ENCODE measurements around the gene AGBL1.

AGBL1 gene

DNA sequence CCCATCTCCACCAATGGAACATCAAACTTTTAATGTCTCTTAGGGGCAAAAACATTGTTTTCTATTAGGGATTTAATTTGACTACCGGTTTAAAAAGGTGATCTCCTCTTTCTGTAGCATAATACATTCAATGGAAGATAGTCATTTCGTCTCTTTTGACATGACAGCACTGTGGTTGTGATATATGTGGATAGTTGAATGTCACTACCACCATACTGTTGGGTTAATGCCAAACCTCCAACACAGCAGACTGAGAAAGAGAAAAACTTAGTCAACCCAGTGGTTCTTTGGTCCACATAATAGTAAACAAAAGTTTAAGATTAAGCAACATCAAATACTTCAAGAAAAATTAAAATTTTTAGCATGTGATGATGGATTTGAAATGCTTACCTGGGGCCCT is 530.4 kb downstream of the AGBL1 start:
- no peak for DNase-seq

- DNase-seq, result no peak
Measured at GRCh38 chr15:86611417-86612040, 531.9 kb downstream of the AGBL1 start.

DNA sequence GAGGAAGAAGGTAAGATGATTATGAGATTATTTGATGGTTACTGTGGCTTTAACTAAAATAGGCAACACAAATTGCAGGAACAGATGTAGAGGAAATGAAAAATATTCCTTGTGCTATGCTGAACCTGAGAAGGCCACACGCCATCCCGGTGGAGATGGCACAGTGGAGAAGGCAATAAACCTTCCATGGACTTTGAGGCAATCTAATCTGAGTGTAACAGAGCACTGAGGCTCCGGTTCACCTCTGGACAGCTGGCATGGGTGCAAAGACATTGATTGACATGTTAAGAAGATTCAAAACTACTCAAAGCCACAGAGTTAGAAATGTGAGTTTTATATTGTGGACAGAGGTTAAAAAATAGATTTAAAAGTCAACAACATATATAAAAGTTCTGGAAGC is 535.7 kb downstream of the AGBL1 start:
- DNase-seq, result no peak

- DNase-seq, result no peak
Measured at GRCh38 chr15:86615816-86616215, 536.1 kb downstream of the AGBL1 start.

DNA sequence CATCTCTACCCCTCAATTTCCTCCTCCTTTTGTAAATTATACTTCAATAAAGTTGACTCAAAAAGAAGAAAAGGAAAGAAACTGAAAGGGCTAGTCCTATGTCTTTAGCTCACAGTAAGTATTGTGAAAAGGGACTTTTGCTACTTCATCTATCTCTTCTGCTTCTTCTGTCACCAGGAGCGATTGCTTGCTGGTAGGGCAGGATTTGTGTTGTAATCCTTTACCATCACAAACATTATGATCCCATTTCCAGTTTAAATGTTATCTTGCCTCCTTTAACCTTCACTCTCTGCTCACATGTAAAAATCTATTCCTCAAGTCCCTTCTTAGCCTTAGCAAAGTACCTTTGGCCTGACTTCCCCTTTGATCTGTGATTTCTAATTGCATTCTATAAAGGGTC is 537.1 kb downstream of the AGBL1 start:
- DNase-seq, result no peak

DNA sequence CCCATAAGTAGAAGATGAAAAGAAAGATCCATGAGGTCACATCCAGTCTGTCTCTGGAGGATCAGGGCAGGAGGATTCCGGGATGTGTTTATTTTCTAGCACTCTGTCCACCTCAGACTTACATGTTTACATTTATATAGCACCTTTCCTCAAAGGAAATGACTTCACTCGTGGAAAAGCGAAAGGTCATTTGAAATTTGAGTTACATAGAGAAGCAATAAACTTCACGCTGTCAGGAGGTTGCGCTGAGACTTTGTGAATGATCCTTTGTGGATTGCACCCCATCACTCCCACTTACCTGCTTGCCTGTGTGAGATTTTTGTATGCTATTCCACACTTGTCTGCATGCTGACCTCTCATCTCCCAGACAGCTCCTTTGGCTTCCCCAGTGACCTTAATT is 540.5 kb downstream of the AGBL1 start:
- DNase-seq, result no peak

DNA sequence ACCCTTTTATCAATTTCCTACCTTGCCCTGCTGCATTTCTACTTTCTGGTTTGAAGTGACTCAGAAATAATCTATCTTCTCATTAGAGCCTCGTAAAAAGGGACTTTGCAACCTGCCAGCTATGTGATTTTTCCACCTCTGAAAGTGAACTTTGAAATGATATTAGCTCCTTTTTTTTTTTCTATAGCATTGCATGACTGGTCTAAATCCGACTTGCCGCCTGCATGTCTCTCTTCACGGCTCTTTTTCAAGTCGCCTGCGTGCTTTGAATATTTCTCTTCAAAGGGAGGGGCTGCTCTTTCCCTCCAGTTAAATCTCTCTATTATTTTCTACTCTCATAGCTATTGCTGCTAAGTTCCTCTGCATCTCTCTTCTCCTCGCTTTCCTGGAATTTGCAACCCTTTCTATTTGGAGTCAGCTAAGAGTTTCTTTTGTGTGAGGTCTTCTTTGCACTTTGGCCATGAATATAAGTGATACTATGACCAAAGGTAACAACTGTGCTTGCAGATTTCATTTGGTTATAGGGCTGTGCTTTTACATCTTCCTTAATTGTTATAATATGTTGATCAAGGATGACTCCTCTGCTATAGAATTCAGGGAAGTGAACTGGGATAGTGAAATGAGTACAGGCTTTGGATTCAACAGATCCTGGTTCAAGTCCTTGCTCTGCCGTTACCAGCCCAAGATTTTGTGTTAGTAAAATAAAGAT is 541.1 kb downstream of the AGBL1 start:
- no peak for DNase-seq

GRCh38 chr15:86623236-86623635 is 543.6 kb downstream of the AGBL1 start:
- DNase-seq, result no peak

- DNase-seq, result no peak
Measured at GRCh38 chr15:86624261-86625036, 544.8 kb downstream of the AGBL1 start.

GRCh38 chr15:86629409-86630356 is 550.0 kb downstream of the AGBL1 start:
- DNase-seq, result no peak

- no peak for DNase-seq
Measured at GRCh38 chr15:86630946-86631345, 551.3 kb downstream of the AGBL1 start.

DNA sequence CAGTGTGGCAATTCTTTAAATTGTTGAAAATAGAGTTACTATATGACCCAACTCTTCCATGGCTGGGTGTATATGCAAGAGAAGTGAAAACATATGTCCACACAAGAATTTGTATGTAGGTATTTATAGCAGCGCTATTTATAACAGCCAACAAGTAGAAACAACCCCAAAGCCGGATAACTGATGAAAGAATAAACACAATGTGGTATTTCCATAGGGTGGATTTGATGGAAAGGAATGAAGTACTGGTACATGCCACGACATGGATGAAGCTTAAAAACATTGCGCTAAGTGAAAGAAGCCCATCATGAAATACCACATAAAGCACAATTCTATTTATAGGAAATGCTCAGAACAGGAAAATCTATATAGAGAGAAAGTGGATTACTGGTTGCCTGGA is 554.5 kb downstream of the AGBL1 start:
- no peak for DNase-seq

DNA sequence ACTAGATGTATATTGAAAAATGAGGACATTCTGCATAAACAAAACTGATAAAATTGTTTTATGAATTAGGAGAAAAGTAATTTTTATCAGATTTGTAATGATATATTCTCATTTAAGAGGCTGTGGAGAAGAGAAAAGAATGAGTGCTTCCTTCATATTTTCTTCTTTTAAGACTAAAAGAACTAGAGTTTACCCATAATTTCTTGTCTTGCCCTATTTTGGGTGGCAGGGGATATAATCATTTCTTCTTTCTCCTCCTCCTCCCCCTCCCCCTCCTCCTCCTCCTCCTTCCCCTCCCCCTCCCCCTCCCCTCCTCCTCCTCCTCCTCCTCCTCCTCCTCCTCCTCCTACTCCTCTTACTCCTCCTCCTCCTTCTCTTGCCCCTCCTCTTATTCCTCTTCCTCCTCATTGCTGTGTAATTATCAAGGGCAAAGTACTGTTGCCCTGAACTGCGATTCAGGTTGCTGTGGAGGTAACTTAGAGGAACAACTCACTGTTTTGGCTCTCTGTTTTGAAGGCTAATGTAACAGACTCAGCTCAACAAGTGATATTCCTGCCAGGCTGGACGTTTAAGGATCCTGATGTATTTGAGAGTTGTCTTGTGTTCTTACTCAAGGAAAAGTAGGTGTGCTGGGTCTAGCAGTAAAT is 555.4 kb downstream of the AGBL1 start:
- DNase-seq, result no peak

DNA sequence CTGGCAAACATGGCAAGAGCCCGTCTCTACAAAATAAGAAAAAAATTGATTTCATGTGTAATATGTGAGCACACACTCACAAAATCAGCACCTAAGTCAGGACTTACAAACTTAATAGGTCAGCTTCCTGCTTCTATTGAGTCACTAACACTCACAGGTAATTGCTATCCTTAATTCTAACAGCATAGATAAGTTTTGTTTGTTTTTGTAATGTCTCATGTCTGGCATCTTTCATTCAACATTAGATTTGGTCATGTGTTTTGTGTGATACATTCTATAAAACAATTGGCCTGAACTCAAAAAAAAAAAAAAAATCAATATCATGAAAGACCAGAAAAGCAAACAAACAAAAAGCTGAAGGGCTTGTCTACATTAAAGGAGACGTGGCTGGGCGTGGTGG is 564.7 kb downstream of the AGBL1 start:
- DNase-seq, result no peak

- no peak for DNase-seq
Measured at GRCh38 chr15:86645925-86646500, 566.3 kb downstream of the AGBL1 start.

- no peak for DNase-seq
Measured at GRCh38 chr15:86647810-86648440, 568.3 kb downstream of the AGBL1 start.

DNA sequence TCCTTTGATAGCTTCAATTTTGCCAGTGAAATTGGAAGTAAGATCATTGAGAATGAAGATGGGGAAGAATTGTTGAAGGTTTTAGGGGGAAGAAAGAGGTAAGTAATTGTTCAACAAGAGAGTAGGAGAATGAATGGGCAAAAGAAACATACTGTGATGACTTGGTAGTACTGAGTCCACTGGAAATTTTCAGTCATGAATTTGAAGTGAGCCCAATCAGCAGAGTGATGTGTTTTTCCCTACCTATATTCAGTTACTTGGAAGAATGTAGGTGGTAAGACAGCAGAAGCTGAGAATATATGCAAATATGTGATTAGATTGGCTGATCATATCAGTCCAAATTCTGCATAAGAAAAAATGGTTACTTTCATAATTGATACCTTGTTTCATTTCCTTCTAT is 569.6 kb downstream of the AGBL1 start:
- DNase-seq, result no peak

DNA sequence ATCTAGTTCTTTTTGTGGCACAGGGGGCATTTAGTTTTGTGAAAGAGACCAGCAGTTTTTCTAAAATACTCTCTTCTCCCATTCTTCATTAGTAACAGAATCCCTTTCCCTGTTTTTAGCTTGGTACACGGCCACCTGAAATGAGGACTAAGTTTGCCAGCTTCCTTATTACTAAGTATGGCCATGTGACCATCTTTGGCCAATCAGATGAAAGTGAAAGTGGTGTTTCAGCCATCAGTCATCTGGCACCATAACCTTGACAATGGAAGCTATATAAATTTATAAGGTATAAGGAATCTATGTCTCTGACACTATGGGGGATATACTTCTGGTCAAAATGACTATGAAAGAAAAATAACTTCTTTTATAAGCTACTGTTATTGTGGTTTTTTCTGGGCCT is 570.4 kb downstream of the AGBL1 start:
- DNase-seq, result no peak

DNA sequence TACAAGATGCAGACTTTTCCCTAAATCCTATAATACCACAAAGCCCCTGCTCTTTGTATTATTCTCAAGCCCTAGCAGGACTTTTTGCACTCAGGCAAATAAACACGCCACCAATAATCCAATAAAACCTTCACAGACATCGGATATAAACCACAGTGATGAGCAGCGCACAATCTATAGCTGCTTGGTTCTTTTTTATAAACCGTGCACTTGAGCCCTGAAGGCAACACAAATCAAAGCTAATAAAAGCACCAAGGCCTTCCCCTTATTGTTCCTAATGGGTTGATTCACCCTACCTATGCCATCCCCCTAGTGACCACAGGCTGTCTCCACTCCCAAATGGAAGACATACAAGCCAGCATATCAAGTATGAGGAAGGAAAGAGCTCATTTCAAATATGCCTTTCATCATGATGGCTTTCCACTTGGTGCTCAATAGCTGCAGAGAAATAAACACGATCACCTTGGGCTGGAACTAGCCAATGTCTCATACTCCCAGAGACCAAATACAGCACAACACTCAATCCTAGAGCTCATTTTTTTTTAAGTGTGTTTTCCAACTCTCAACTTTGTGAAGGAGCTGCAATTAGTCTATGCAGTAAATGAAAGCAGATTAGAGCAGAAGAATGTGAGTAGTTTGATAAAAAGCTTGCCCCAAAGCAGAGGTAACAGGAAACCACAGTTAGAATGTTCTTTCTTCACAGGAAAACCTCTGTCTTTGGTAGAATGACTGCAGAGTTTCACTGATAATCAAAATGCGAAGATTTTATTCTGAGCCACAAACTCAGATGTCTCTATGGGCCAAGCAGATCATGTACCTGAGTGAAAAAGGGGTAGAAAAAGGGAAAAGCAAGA is 573.9 kb downstream of the AGBL1 start:
- no peak for DNase-seq

DNA sequence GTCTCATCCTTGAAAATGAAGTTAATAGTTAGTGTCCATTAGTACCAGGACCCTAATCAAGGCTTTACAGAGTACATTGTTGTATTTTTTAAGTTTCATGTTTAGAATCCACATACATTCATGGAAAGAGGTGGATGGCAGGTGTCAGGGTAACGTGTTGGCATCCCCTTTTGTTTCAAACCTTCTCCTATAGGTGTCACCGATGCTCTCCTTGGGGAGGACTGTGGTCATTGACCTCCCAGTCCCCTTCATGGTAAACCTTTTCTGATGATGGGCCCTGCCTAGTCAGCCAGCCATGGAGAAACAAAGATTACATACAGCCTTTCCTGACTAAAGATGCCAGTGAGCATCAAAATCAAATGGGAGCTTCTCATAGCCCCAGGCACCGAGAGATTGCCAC is 574.8 kb downstream of the AGBL1 start:
- no peak for DNase-seq

GRCh38 chr15:86657305-86657704 is 577.6 kb downstream of the AGBL1 start:
- no peak for DNase-seq
